NCI-H1694 (cell line): ENCODE measurements around the gene D2HGDH.
"Not testable (repeated sequence)": the region's sequence is repeated elsewhere in the genome, so short reads cannot be mapped to it uniquely, and the experiment has no call there.

Experiments
- DNase-seq: peaks from one replicate; lab custom pipeline; 2025; lab: John Stamatoyannopoulos, UW

D2HGDH gene

DNA sequence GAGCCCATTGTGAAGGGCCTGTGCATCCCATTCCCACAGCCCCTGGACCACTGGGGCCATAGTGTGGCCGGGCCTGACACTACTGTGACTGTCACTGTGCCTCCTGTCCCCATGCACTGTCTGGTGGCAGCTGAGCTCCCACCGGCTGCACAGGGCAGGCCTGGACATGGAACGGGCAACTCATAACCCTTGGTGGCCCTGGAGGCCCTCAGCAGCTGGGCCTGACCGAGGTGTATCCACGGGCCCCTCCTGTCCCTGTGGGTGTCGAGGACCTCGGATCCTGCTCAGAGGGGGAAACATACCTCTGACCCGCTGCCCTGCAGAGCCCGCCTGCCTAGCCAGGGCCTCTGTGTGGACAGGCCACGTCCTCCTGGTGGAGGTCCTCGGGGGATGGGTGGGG, 34.4 kb downstream of the D2HGDH start:
- no peak for DNase-seq

DNA sequence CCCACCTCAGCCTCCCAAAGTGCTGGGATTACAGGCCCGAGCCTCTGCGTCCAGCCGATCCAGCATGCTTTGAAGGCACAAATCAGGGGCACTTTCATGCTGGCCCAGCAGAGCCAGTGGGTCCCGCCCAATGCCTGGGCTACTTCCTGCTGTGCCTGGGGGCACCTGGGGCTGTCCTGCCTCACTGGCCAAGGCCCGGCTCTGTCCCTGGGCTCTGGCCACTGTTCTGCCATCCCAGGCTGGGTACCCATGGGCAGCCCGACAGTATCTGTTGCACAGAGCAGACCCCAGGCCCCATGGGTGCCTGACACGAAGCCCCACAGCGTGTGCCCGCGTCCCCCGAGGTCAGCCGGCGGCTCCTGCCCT, 35.4 kb downstream of the D2HGDH start:
- no peak for DNase-seq

- DNase-seq = no peak
Observed at GRCh38 chr2:241770185-241770935, 35.9 kb downstream of the D2HGDH start.

DNA sequence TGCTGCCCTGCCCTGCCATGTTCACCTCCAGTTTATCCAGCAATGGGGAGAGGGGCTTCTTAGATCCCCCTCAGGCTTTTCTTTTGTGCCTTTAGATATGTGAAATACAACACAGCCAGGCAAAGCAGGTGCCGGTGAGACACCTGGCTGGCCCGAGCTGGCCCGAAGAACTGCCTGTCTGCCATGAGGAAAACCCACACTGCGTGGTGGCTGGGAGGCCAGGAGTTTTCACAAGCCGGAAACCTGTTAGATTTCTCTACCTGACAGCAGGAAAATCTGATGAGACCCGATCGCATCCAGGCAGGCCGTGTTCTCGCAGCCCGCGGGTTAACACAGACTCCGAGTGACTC, 36.5 kb downstream of the D2HGDH start:
- DNase-seq = no peak

DNA sequence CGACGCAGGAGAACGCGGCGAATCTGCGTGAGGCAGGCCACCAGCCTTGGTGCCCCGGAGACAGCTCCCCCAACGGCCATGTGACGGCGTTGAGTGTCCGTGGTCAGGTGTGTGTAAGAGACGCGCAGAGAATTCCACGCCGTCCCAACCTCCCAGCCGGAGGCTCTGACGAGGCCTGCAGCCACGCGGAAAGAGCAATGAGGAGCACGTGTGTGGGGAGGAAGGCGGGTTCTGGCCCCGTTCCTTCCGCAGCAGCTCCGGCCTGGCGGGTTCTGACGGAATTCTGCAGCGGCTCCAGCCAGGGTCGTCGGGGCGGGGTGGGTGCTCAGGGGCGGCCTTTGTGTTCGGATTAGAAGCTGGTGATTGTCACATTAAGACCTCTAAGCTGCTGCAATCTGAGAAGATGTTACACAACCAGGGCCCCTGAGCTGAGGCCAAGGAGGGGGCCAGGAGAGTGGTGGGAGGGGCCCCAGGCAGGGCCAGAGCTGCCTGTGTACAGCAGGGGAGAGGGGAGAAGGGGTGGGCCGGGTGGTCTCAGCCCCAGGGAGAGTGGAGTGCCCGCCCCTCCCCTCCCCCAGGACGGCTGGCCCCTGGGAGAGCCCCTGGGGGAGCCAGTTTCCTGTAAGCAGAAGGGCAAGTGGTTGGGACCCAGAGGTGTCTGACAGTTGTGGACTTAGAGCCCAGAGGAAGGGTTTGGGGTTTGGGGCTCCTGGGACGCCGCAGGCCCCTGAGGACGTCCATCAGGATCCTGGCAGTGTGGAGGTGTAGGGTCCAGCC, 37.0 kb downstream of the D2HGDH start:
- DNase-seq = no peak

DNA sequence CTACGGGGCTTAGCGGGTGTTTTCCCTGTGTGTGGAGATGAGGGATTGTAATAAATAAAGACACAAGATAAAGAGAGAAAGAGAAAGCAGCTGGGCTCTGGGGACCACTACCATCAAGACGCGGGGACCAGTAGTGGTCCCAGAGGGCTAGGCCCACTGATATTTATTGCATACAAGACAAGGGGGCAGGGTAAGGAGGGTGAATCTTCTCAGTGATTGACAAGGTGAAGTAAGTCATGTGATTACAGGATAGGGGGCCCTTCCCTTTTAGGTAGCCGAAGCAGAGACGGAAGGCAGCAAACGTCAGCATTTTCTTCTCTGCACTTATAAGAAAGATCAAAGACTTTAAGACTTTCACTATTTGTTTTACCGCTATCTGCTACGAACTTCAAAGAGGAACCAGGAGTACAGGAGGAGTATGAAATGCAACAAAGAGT, 37.7 kb downstream of the D2HGDH start:
- DNase-seq = no peak

GRCh38 chr2:241773511-241774418, 39.3 kb downstream of the D2HGDH start:
- no peak for DNase-seq

DNA sequence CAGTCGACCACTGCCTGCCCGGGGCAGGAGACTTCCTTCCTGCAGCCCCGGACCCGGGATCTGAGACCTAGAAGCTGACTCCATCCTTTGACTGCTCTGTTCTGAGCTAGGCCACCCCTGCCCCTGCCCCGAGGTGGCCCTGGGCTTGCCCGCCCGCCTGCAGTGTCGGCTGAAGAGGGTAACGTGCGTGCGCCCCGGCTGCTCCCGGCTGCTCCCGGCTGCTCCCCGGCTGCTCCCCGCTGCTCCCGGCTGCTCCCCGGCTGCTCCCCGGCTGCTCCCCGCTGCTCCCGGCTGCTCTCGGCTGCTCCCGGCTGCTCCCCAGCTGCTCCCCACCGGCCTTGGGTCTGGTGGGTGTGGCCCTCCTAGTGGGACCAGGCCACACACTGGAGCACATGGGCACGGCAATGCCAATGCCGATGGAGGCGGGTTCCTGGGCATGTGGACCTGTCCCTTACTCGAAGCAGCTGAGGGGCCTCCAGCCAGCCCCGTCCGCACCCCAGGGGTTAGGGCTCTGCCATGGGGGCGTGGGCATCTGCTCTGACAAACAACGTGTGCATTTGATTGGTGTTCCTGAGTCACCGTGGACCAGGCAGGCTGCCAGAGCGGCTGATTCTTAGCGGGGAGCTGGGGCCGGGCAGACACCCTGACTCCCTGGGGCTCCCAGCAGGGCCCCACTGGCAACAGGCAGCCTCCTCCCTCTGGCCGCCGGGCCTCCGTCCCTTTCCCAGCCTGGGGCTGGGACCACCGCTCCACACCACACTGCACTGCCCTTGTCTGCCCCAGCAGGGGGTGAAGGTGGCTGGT, 40.2 kb downstream of the D2HGDH start:
- no peak for DNase-seq

DNA sequence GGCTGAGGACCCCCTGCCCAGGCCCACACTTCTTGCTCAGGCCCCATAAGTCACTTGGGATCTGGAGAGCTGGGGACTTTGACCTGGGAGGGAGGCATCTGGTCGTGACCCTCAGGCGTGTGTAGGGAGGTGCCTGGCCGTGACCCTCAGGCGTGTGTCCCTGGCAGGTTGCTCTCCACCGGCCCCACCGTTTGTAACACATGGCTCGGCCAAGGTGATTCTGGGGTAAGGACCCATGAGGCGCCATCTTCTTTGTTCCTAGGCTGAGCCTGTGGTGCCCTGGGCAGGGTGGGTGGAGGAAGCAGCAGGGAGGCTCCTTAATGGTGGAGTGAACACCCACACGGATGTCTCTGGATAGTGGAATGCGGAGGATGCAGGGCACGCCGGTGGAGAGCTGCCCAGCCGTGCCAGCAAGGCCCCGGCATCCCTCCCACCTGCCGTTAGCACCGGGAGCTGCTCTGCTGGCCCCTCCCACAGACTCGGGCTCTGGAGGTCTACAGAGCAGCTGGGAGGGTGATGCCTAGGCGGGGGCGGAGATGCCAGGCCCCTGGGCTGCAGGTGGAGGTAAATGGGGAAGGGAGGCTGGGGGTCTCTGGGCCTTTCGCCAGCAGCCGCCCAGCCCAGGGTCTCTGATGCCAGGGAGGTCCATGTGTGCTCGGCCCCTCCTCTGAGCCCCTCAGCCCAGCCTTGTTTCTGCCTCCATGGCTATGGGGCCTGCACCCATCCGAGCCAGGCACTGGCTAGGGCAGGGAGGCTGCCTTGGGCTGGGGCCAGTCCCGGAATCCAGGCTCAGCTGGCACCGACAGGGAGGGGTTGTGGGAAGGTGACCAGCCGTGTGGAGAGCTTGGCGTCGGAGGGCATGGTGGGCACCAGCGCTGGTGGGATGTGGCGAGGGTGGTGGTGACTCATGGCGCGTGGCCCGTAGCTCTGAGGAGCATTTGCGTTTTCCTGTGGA, 41.1 kb downstream of the D2HGDH start:
- no peak for DNase-seq

- DNase-seq = no peak
Observed at GRCh38 chr2:241776336-241777169, 42.1 kb downstream of the D2HGDH start, which contains the start of gene GAL3ST2. Gene GAL3ST2, plus strand, starts transcription at chr2:241776822. Its CDS starts 134 bp downstream, at chr2:241776956.

GRCh38 chr2:241777170-241777685, 42.8 kb downstream of the D2HGDH start:
- DNase-seq = no peak

DNA sequence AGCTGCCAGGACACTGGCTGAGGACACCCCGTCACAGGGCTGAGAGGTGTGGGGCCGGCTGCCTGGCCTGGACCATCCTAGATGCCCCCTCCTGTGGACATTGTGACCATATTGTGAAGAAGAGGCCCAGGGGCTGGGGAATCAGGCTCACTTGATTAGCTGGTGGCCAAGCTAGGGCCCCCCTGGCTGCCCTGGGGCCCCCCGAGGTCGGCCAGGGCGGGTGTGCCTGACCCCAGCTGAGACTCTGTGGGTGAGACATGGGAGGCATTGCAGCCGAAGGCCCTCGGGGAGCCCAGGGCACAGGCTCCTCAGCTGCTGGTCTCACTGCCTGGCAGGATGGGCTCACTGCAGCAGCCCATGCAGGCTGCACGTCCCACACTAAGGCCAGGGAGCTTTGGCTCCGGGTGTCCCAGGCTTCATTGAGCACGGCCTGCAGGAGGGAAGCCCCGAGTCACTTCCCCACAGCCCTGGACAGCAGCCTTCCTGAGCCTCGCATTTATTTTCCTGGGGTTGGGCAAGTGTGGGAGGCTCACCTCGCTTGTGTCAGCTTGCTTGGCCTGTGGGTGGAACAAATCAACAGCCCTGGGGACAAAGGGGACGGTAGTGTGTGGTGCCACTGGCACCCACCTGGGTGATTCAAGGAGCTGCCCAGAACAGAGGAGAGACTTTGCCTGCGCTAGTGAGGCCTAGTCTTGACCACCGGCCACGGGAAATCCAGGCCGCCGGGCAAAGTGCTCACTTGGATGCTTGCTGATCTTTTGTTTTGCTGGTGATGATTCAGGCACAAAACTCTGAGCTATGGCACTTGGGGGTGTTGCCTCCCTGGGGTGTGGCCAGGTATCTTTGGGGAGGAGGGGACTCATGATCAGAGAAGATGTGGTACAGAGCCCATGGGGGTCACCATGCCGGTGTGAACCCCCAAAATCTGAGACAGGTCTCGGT, 43.5 kb downstream of the D2HGDH start:
- DNase-seq = no peak

GRCh38 chr2:241780939-241781569, 46.6 kb downstream of the D2HGDH start:
- DNase-seq = no peak

DNA sequence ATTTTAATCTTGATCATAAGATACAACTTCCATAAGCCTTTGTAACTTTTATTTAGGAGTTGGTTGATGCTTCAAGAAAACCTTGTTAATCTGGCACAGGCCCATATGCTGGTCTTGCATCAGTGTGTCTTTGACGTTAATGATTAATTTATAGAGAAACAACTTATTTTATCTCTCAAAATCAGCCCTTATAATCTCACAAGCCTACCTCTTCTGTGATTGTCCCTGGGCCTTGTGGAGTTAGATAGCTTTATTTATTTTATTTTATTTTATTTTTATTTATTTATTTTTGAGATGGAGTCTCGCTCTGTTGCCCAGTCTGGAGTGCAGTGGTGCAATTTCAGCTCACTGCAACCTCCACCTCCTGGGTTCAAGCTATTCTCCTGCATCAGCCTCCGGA, 47.6 kb downstream of the D2HGDH start:
- DNase-seq = not testable (repeated sequence)

GRCh38 chr2:241788135-241788534, 53.7 kb downstream of the D2HGDH start:
- DNase-seq = no peak

DNA sequence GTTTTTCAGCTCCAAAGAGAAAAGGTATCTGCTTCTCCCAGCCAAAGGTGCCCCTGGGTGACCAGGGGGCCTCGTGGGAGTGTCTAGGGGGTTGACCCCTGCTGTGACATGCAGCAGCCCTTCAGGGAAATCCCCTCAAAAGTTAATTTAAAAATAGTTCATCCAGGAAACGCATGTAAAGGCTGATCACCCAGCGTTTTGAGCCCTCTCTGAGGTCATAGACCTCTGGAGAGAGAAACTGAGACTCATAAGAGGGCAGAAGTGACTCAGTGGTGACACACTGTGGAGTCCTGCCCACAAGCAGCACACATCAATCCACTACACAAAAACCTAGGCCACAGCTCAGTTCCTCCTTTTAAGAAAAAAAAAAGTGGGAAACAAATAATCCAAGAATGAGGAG, 54.1 kb downstream of the D2HGDH start:
- DNase-seq = no peak

DNA sequence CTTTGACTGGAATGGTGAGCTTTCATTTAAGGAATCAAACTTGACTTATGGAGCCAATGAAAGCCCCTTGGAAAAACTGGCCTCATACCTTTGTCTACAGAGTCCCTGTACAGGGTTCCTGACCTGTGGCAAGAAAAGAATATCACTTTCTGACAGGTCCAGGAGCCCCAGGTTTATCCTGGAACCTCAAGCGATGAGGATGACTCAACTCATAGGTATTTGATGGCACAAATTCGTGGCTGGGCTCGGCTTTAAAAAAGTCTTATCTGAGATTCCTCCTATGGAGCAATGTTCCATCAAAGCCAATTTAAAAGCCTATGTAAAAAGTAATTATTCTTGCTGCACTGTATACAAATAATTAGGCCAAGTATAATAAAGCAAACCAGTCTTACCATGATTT, 57.0 kb downstream of the D2HGDH start:
- DNase-seq = not testable (repeated sequence)

DNA sequence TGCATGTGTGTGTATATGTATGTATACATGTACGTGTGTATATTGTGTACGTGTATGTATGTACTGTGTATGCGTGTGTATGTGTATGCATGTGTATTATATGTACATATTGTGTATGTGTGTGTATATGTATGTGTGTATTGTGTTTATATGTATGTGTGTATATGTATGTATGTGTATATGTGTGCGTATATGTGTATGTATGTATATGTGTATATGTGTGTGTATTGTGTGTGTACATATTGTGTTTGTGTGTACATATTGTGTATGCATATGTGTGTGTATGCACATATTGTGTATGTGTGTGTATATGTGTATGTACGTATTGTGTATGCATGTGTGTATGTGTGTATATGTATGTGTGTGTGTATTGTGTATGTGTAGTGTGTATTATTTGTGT, 59.0 kb downstream of the D2HGDH start:
- no peak for DNase-seq
